ENCODE results near the gene NFIA. TPM values are rescaled to one million over a fixed set of nuclear protein-coding genes. Genes with fewer than 3 reads are reported as not detected.

Gene NFIA
- total RNA-seq, 1 experiment from 2014 or later, result 20.9 TPM

DNA sequence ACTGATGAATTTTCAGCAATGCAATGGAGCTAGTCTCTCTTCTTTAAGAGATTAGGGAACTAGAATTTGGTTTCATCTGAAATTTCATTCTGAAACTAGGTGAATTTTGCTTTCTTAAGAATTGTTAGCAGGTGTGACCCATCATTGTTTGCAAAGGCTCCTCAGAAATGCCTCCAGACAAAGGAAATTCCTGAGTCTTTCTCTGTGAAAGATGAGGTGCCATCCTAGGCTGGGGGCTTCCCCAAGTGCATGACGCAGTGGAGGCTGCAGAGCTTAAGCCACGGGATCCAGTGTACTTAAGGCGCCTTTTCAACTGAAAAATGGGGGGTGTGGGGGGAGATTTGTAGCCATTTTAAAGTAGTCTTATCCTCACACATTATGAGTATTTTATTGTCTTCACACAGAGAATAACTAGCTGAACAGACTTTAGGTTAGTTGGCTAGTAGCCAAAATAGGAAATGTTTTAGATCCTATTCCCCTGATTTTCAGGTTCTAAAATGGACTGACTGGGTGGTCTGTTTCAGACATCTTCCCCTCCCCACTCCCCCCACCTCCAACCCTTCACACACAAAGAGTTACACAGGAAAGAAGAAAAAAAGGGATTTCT is 202.0 kb downstream of the NFIA start:
- ATAC-seq, result no peak
- CTCF ChIA-PET, result no interaction called here
- TF ChIP-seq CTCF (IDR thresholded peaks at IDR 0.05) (no peak), POLR2AphosphoS5 (IDR thresholded peaks at IDR 0.05; ENCODE audit: low read depth, low read length) (no peak), TCF7L2 (IDR thresholded peaks at IDR 0.05; ENCODE audit: low read depth, low read length) (no peak), SIN3A (IDR thresholded peaks at IDR 0.05; ENCODE audit: borderline replicate concordance, insufficient read depth, low read depth, low read length) (no peak)
- TF ChIP-seq, protein P1, sequence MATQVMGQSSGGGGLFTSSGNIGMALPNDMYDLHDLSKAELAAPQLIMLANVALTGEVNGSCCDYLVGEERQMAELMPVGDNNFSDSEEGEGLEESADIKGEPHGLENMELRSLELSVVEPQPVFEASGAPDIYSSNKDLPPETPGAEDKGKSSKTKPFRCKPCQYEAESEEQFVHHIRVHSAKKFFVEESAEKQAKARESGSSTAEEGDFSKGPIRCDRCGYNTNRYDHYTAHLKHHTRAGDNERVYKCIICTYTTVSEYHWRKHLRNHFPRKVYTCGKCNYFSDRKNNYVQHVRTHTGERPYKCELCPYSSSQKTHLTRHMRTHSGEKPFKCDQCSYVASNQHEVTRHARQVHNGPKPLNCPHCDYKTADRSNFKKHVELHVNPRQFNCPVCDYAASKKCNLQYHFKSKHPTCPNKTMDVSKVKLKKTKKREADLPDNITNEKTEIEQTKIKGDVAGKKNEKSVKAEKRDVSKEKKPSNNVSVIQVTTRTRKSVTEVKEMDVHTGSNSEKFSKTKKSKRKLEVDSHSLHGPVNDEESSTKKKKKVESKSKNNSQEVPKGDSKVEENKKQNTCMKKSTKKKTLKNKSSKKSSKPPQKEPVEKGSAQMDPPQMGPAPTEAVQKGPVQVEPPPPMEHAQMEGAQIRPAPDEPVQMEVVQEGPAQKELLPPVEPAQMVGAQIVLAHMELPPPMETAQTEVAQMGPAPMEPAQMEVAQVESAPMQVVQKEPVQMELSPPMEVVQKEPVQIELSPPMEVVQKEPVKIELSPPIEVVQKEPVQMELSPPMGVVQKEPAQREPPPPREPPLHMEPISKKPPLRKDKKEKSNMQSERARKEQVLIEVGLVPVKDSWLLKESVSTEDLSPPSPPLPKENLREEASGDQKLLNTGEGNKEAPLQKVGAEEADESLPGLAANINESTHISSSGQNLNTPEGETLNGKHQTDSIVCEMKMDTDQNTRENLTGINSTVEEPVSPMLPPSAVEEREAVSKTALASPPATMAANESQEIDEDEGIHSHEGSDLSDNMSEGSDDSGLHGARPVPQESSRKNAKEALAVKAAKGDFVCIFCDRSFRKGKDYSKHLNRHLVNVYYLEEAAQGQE (IDR thresholded peaks at IDR 0.05; ENCODE audit: insufficient read depth in 1 of 2, low read depth in 2 of 2, low read length in 1 of 2), result no peak
- H3K27me3 ChIP-seq (ENCODE audit: control insufficient read depth, insufficient read depth, low read length), result no peaks in the 10 kb centered on the region
- no peak overlapping the region for H3K27ac ChIP-seq (ENCODE audit: low read length)
- no peak for DNase-seq (ENCODE audit: low read depth, low spot score)
- POLR2A ChIA-PET, result interaction anchor here (0.6 kb wide), 1 partner anchor 35 kb away, joined by 4 read pairs; no protein-coding TSS in a partner anchor
- no TSS peak for BruUV-seq (replicated peaks)
- H3K9me3 ChIP-seq (ENCODE audit: control insufficient read depth, insufficient read depth, low read depth, low read length), result no peaks in the 10 kb centered on the region
- no peak overlapping the region for H3K4me3 ChIP-seq (ENCODE audit: low read depth in 2 of 2, low read length in 2 of 2)
- intact Hi-C loops (cut with micrococcal nuclease; ENCODE audit: unreplicated experiment), result no loop called here
- no peaks in the 10 kb centered on the region for H3K36me3 ChIP-seq (ENCODE audit: control insufficient read depth, insufficient read depth, low read length)
- H3K4me1 ChIP-seq (ENCODE audit: control insufficient read depth, insufficient read depth, low read length), result no peaks in the 10 kb centered on the region
- in situ Hi-C loops (cut with HindIII; ENCODE audit: low pct_unique_long_range_greater_than_20kb, low sequenced_read_pairs), result no loop called here

DNA sequence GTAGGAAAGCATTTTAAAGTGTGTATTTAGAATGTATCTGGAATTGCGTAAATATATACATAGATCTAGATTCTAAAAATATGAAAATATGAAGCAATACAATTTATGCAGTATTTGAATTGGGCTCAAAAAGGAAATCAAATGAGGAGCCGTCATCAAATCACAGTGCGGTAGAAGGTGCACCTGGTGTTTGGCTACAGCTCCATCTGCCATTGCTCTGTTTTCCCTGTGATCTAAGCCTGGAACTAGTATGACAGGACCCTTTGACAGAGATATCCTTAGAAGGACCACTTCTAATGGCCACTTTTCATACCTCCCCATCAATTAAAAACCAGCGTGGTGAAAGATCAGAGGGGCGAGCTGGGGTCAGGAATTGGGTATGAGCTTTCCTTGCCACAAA is 202.6 kb downstream of the NFIA start:
- Histone ChIP-seq H3K27ac (ENCODE audit: low read length) (no peak overlapping the region), H3K36me3 (ENCODE audit: control insufficient read depth, insufficient read depth, low read length) (no peaks in the 10 kb centered on the region), H3K4me1 (ENCODE audit: control insufficient read depth, insufficient read depth, low read length) (no peaks in the 10 kb centered on the region), H3K9me3 (ENCODE audit: control insufficient read depth, insufficient read depth, low read depth, low read length) (no peaks in the 10 kb centered on the region), H3K4me3 (ENCODE audit: low read depth in 2 of 2, low read length in 2 of 2) (no peak overlapping the region), H3K27me3 (ENCODE audit: control insufficient read depth, insufficient read depth, low read length) (no peaks in the 10 kb centered on the region)
- no TSS peak for BruUV-seq (replicated peaks)
- no peak for DNase-seq (ENCODE audit: low read depth, low spot score)
- ChIA-PET POLR2A (no interaction called here), CTCF (no interaction called here)
- in situ Hi-C loops (cut with HindIII; ENCODE audit: low pct_unique_long_range_greater_than_20kb, low sequenced_read_pairs) (no loop called here), intact Hi-C loops (cut with micrococcal nuclease; ENCODE audit: unreplicated experiment) (no loop called here)
- no peak for ATAC-seq
- no peak for TF ChIP-seq POLR2AphosphoS5 (IDR thresholded peaks at IDR 0.05; ENCODE audit: low read depth, low read length)

DNA sequence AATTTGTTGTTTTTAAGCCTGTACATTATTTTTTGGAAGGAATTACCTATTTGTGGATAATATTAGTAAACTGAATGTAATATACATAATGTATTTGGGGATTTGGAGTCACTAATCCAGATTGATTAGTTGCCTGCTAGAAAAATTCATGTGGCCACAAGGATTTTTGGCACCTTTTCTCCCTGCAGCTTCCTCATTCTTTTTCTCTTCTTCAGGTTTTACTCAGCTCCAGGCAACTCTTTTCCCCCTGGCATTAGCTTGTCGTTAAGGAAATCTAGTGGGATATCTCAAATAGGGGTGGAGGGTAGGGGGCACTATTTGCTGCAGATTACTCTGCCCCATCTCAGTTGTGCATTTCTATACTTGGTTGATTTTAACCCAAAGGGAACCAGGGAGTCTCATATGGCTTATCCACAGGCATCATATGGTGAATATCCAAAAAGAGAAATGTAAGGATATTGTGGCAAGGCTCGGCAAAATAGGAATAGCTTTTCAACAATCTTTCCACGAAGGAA is 203.1 kb downstream of the NFIA start:
- ChIA-PET CTCF (no interaction called here), POLR2A (no interaction called here)

More for the DNA sequence above, 203.1 kb downstream of the NFIA start:
- Histone ChIP-seq H3K9me3 (ENCODE audit: control insufficient read depth, insufficient read depth, low read depth, low read length) (no peaks in the 10 kb centered on the region), H3K36me3 (ENCODE audit: control insufficient read depth, insufficient read depth, low read length) (no peaks in the 10 kb centered on the region), H3K27me3 (ENCODE audit: control insufficient read depth, insufficient read depth, low read length) (no peaks in the 10 kb centered on the region), H3K4me1 (ENCODE audit: control insufficient read depth, insufficient read depth, low read length) (no peaks in the 10 kb centered on the region), H3K27ac (ENCODE audit: low read length) (no peak overlapping the region), H3K4me3 (ENCODE audit: low read depth in 2 of 2, low read length in 2 of 2) (no peak overlapping the region)
- DNase-seq (ENCODE audit: low read depth, low spot score) (no peak), ATAC-seq (no peak)
- in situ Hi-C loops (cut with HindIII; ENCODE audit: low pct_unique_long_range_greater_than_20kb, low sequenced_read_pairs) (no loop called here), intact Hi-C loops (cut with micrococcal nuclease; ENCODE audit: unreplicated experiment) (no loop called here)
- no peak for TF ChIP-seq SIN3A (IDR thresholded peaks at IDR 0.05; ENCODE audit: borderline replicate concordance, insufficient read depth, low read depth, low read length)
- no peak for TF ChIP-seq TCF7L2 (IDR thresholded peaks at IDR 0.05; ENCODE audit: low read depth, low read length)
- TF ChIP-seq, protein P1 (IDR thresholded peaks at IDR 0.05; ENCODE audit: insufficient read depth in 1 of 2, low read depth in 2 of 2, low read length in 1 of 2), result no peak
- no peak; the same call in 1 of the 2 replicates for TF ChIP-seq CTCF (IDR thresholded peaks at IDR 0.05)
- no peak for TF ChIP-seq POLR2AphosphoS5 (IDR thresholded peaks at IDR 0.05; ENCODE audit: low read depth, low read length)
- BruUV-seq (replicated peaks), result no TSS peak

All from Panc1 (cell line).